Measurements from ENCODE around the gene EID2.

GRCh38 chr19:39509233-39509632, 30.7 kb downstream of the EID2 start:
- TF ChIP-seq REST (IDR thresholded peaks at IDR 0.05; ENCODE audit: borderline replicate concordance in 1 of 2, low read depth in 1 of 2, low read length in 2 of 2), result no peak
- no peak for TF ChIP-seq PBX3 (CRISPR knock-in tag; IDR thresholded peaks at IDR 0.05; ENCODE audit: borderline replicate concordance)
- no peak for TF ChIP-seq ZNF670 (CRISPR knock-in tag; IDR thresholded peaks at IDR 0.05; ENCODE audit: borderline replicate concordance)
- no peak for TF ChIP-seq KLF6 (CRISPR knock-in tag; IDR thresholded peaks at IDR 0.05)

All from HepG2 (cell line).